Spinal cord (tissue), 10 donors: ENCODE results near the gene HLA-DPA1. TPM values are rescaled to one million over a fixed set of nuclear protein-coding genes. Genes with fewer than 3 reads are reported as not detected.
A peak's percentile ranks its signal among the peaks of the same experiment; 100 is the strongest.

Experiments
- DNase-seq, 6 donors: peaks; one replicate each; pipeline versions ENCODE4 v3.0.0 to v3.0.0-alpha.2; 2013 to 2015; ENCODE audit warnings: low spot score in 6 of 6, low read depth in 4 of 6
- H3K27ac ChIP-seq: one replicate; pipeline ENCODE4 v1.5.1; 2013; ENCODE audit warnings: low read depth, low read length, control low read depth
- H3K27me3 ChIP-seq: one replicate; pipeline ENCODE4 v1.6.1; 2013; ENCODE audit warnings: low read length; ENCODE audit not compliant: control insufficient read depth, insufficient read depth
- H3K36me3 ChIP-seq: one replicate; pipeline ENCODE4 v1.6.1; 2013; ENCODE audit warnings: low read length; ENCODE audit not compliant: control insufficient read depth, insufficient read depth
- H3K4me1 ChIP-seq: one replicate; pipeline ENCODE4 v1.6.1; 2013; ENCODE audit warnings: low read length; ENCODE audit not compliant: control insufficient read depth, insufficient read depth
- H3K4me3 ChIP-seq: one replicate; pipeline ENCODE4 v1.5.1; 2013; ENCODE audit warnings: low read depth, low read length, control low read depth
- H3K9me3 ChIP-seq: one replicate; pipeline ENCODE4 v1.6.1; 2013; ENCODE audit warnings: low read length; ENCODE audit not compliant: control insufficient read depth, insufficient read depth
- WGBS: methylation state at CpG from one replicate; pipeline ENCODE4 v1.1.5; 2013; ENCODE audit warnings: missing lambda C conversion rate; ENCODE audit not compliant: insufficient coverage; 5-methylcytosine and 5-hydroxymethylcytosine counted together
- polyA plus RNA-seq, 2 donors: library from polyadenylated mRNA; unstranded; fragments of 120-200 nt; gene quantifications; one replicate each; pipeline ENCODE4 v1.2.1, GENCODE V29; 2013; ENCODE audit not compliant: insufficient read length in 2 of 2
- total RNA-seq, 2 donors: library from RNA; depleted of rRNA in 1 of 2; stranded (reverse); fragments of 120-200 nt in 1 of 2; fragments of >200 nt in 1 of 2; gene quantifications; one replicate each; pipeline versions ENCODE4 v1.2.3 to v1.2.4, GENCODE V29; 2013 to 2014
- donor health status: healthy.

Gene HLA-DPA1
- total and polyA plus RNA-seq, 4 donors = 6.6 to 23.1 (median 16.7) TPM

- Histone ChIP-seq H3K27me3 (no peaks in the 10 kb centered on the region), H3K27ac (no peak overlapping the region), H3K4me3 (no peak overlapping the region), H3K36me3 (no peaks in the 10 kb centered on the region), H3K4me1 (no peaks in the 10 kb centered on the region), H3K9me3 (no peaks in the 10 kb centered on the region)
- 100% methylated on average over 1 of the region's 3 CpGs for WGBS
- no peak for DNase-seq
Measured at GRCh38 chr6:33093855-33094254, 20.4 kb upstream of the HLA-DPA1 start.

DNA sequence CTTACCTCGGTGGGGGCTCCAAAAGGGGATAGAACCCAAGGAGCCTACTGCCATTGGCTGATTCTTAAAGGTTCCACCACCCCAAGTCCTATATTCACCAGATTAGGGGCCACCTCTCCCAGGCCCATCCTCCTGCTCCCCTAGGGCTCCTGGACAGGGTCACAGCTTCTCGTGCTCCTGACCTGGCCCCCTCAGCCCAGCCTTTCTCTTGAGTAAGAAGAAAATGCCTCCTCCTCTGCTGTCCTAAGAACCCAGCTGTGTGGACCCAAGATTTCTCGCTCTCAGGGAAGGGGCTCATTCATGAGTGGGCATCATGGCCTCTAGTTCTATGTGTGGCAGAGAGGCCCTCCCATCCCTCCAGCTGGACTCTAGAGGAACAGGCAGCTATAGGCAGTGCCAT is 18.9 kb upstream of the HLA-DPA1 start:
- H3K27ac ChIP-seq = no peak overlapping the region
- H3K4me3 ChIP-seq = no peak overlapping the region
- 100% methylated on average over 3 of the region's 3 CpGs for WGBS
- H3K9me3 ChIP-seq = no peaks in the 10 kb centered on the region
- DNase-seq = no peak
- H3K36me3 ChIP-seq = no peaks in the 10 kb centered on the region
- no peaks in the 10 kb centered on the region for H3K4me1 ChIP-seq
- no peaks in the 10 kb centered on the region for H3K27me3 ChIP-seq

DNA sequence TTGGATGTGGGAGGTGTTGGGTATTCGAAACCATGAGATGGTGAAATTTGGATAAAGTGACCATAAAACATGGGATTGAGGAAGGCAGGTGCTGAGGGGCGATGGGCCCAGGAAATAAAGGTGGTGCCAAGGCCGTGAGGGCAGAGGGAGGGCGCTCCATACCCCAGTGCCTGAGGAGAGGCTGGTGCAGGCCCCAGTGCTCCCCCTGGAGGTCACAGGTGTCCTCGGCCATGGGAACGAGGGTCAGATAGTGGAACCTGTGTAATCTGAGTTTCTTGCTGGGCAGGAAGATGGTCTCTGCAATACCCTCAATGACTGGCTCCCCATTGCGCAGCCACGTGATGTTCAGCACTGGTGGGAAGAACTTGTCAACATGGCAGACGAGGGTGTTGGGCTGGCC is 18.5 kb upstream of the HLA-DPA1 start:
- H3K4me3 ChIP-seq = no peak overlapping the region
- DNase-seq = no peak
- 37% methylated on average over 9 of the region's 9 CpGs for WGBS

DNA sequence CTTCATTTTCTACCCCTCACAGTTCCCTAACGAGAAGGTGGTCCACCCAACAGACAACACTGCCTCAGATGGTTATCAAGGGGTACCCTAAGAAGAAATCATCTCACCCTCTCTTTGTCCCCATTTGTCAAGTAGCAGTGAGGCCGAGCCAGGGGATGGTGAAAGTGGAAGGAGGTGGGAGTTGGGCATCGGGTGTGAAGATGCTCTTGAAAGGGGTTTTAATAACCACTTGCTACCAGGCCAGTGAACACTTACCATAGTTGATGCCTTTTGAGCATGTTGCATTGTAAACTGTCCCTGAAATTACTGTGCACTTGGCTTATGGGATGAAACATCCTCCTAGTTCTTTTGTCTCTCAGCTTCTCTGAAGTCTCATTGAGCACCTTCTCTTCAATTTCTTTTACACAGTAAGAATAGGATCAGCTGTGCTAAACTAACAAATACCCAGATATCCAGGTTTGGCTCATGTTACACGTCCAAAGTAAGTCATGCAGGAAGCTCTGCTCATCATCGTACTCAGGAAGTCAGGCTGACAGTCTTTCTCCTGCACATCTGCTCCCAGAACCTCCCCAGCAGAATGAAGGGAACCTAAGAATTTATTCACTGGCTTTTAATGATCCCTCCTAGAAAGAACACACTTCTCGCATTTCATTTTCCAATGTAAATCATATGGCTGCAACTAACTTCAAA is 15.6 kb upstream of the HLA-DPA1 start:
- H3K4me3 ChIP-seq = no peak overlapping the region
- DNase-seq = no peak
- no peaks in the 10 kb centered on the region for H3K27me3 ChIP-seq
- H3K36me3 ChIP-seq = no peaks in the 10 kb centered on the region
- 74% methylated on average over 2 of the region's 6 CpGs for WGBS
- no peak overlapping the region for H3K27ac ChIP-seq
- H3K9me3 ChIP-seq = no peaks in the 10 kb centered on the region
- H3K4me1 ChIP-seq = no peaks in the 10 kb centered on the region

More for the DNA sequence above, 18.5 kb upstream of the HLA-DPA1 start:
- no peaks in the 10 kb centered on the region for H3K9me3 ChIP-seq
- H3K27ac ChIP-seq = no peak overlapping the region
- no peaks in the 10 kb centered on the region for H3K4me1 ChIP-seq
- H3K27me3 ChIP-seq = no peaks in the 10 kb centered on the region
- H3K36me3 ChIP-seq = no peaks in the 10 kb centered on the region

DNA sequence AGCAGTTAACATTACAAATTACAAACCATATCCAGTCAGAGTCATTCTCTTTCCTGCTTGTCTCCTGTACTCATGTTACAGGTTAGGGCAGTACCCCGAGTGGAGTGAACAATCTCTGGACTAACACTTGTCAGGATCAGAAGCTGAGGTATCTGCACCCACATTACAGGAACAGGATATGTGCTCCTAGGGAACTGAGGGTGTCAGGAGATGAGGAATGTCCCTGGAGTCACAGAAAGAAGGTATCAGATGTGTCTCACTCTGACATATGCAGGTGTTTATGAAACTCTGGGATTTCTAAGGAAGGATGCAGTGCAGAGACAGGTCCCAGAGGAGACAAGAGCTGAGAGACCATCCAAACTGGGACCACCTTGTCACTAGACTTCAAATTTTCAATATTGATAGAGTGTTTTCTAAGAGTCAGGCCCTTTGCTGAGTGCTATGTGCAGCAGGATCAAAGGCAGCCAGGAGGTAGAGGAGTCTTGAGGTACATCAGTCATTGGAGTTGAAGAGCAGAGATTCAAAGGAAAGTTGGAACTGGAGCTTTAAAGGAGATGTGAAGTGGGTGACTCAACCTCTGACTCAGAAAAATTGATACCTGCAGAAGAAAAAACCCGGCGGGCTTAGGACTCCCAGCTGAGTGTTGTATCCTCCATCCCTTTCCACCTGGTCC is 14.9 kb upstream of the HLA-DPA1 start:
- 100% methylated on average over 3 of the region's 3 CpGs for WGBS
- Histone ChIP-seq H3K36me3 (no peaks in the 10 kb centered on the region), H3K27me3 (no peaks in the 10 kb centered on the region), H3K9me3 (no peaks in the 10 kb centered on the region), H3K4me3 (no peak overlapping the region), H3K4me1 (no peaks in the 10 kb centered on the region), H3K27ac (no peak overlapping the region)
- DNase-seq = no peak

- no peak overlapping the region for H3K4me3 ChIP-seq
- no peaks in the 10 kb centered on the region for H3K27me3 ChIP-seq
- H3K27ac ChIP-seq = no peak overlapping the region
- H3K4me1 ChIP-seq = peaks cover 9% of the 10 kb centered on the region
- H3K36me3 ChIP-seq = no peaks in the 10 kb centered on the region
- no peak for DNase-seq
- WGBS = 86% methylated on average over 7 of the region's 8 CpGs
- no peaks in the 10 kb centered on the region for H3K9me3 ChIP-seq
Measured at GRCh38 chr6:33085627-33086026, 12.2 kb upstream of the HLA-DPA1 start.

DNA sequence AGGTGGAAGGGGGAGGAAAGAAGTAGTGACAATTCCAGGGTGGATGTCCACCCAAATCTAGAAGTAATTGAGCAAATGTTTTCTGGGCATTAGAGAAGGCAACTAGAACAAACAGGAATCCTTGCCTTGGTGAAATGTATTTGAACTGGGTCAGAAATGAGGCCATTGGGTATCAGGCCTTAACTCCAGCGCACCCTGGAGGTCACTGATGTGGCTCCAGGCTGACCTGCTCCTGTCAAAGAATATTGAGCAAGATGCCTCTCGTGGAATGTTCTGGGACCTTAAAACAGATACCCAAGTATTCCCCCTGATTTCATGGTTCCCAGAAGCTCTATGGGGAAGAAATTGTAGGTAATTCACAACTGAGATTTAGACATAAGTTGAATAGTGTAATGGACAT is 9.3 kb upstream of the HLA-DPA1 start:
- H3K36me3 ChIP-seq = no peaks in the 10 kb centered on the region
- H3K4me3 ChIP-seq = no peak overlapping the region
- H3K9me3 ChIP-seq = no peaks in the 10 kb centered on the region
- 57% methylated on average over 1 of the region's 2 CpGs for WGBS
- DNase-seq = no peak
- peaks cover 7% of the 10 kb centered on the region for H3K27me3 ChIP-seq
- peaks cover 16% of the 10 kb centered on the region for H3K4me1 ChIP-seq
- no peak overlapping the region for H3K27ac ChIP-seq

GRCh38 chr6:33081098-33081824 is 7.8 kb upstream of the HLA-DPA1 start:
- Histone ChIP-seq H3K27ac (peak overlapping the region; percentile 54), H3K4me1 (peaks cover 16% of the 10 kb centered on the region), H3K36me3 (no peaks in the 10 kb centered on the region), H3K9me3 (no peaks in the 10 kb centered on the region), H3K4me3 (peak overlapping the region; percentile 43), H3K27me3 (peaks cover 7% of the 10 kb centered on the region)
- no peak for DNase-seq
- WGBS = 73% methylated on average over 15 of the region's 16 CpGs

- Histone ChIP-seq H3K27ac (peak overlapping the region; percentile 54), H3K4me3 (peak overlapping the region; percentile 43), H3K9me3 (no peaks in the 10 kb centered on the region), H3K27me3 (peaks cover 7% of the 10 kb centered on the region), H3K4me1 (peaks cover 19% of the 10 kb centered on the region), H3K36me3 (no peaks in the 10 kb centered on the region)
- 4% methylated on average over 41 of the region's 49 CpGs for WGBS
- DNase-seq = peak in 2 of 6 donors; percentile 58 to 66
Measured at GRCh38 chr6:33080127-33081089, 7.0 kb upstream of the HLA-DPA1 start.
